ENCODE results near the gene LRRC74A. TPM values are rescaled to one million over a fixed set of nuclear protein-coding genes. Genes with fewer than 3 reads are reported as not detected.

LRRC74A gene
- total and polyA plus RNA-seq, 10 of the 15 experiments (the other 5 are each of a cell fraction or from before 2014, with no cell fraction given) = not detected

GRCh38 chr14:76812422-76813383, 13.5 kb upstream of the LRRC74A start, which contains the start of gene ANGEL1 (continued):
- TF ChIP-seq CEBPB (IDR thresholded peaks at IDR 0.05; ENCODE audit: borderline replicate concordance in 1 of 2, low read depth in 2 of 2, low read length in 2 of 2) (no peak), CREM (IDR thresholded peaks at IDR 0.05; ENCODE audit: low read depth) (peak; percentile 83), BACH1 (IDR thresholded peaks at IDR 0.05; ENCODE audit: borderline replicate concordance) (peak; percentile 73), RCOR1 (conservative IDR thresholded peaks at IDR 0.05; ENCODE audit: low read depth, low read length) (peak; percentile 91; the same call in 1 of the 2 replicates), TCF12 (IDR thresholded peaks at IDR 0.05; ENCODE audit: low read depth, low read length) (peak; percentile 77), BMI1 (IDR thresholded peaks at IDR 0.05; ENCODE audit: borderline replicate concordance) (peak; percentile 99), TAF1 (IDR thresholded peaks at IDR 0.05; ENCODE audit: borderline replicate concordance, low read depth, low read length) (peak; percentile 80), HDGF (IDR thresholded peaks at IDR 0.05) (0 out of 2 replicates have a peak, but pooled peaks have one; percentile 45), BRCA1 (IDR thresholded peaks at IDR 0.05; ENCODE audit: low read depth, low read length) (no peak), MXI1 (IDR thresholded peaks at IDR 0.05; ENCODE audit: low read depth, low read length) (peak; percentile 94), IRF4 (IDR thresholded peaks at IDR 0.05; ENCODE audit: low read depth, low read length) (no peak), MYC (IDR thresholded peaks at IDR 0.05; ENCODE audit: insufficient read depth, insufficient read length, insufficient replicate concordance, low read length, severe bottlenecking) (peak; percentile 54), KAT2A (conservative IDR thresholded peaks at IDR 0.05; ENCODE audit: control insufficient read depth, low read depth, low read length) (no peak), RFX5 (IDR thresholded peaks at IDR 0.05; ENCODE audit: low read depth, low read length) (peak; percentile 81; the same call in 1 of the 2 replicates), STAT3 (IDR thresholded peaks at IDR 0.05; ENCODE audit: low read depth, low read length) (no peak), PML (IDR thresholded peaks at IDR 0.05; ENCODE audit: low read length) (peak; percentile 65; the same call in 1 of the 2 replicates), CEBPZ (IDR thresholded peaks at IDR 0.05; ENCODE audit: low read depth, low read length) (no peak), NR2C1 (IDR thresholded peaks at IDR 0.05) (peak; percentile 51; the same call in 1 of the 2 replicates), ASH2L (IDR thresholded peaks at IDR 0.05; ENCODE audit: borderline replicate concordance, low read depth) (peak; percentile 37; the same call in 1 of the 2 replicates), TARDBP (IDR thresholded peaks at IDR 0.05; ENCODE audit: borderline replicate concordance) (peak; percentile 100), MAX (IDR thresholded peaks at IDR 0.05; ENCODE audit: low read depth, low read length) (peak; percentile 97), RAD21 (IDR thresholded peaks at IDR 0.05; ENCODE audit: insufficient read depth, low read depth, low read length) (no peak), STAT1 (conservative IDR thresholded peaks at IDR 0.05) (no peak; the same call in 1 of the 2 replicates), TCF3 (IDR thresholded peaks at IDR 0.05; ENCODE audit: borderline replicate concordance, insufficient read depth, low read depth, low read length) (0 out of 2 replicates have a peak, but pooled peaks have one; percentile 48), IKZF2 (IDR thresholded peaks at IDR 0.05) (no peak), ETV6 (conservative IDR thresholded peaks at IDR 0.05 in 1 of 2, IDR thresholded peaks at IDR 0.05 in 1 of 2; ENCODE audit: borderline replicate concordance in 1 of 2, low read depth in 1 of 2) (peak in 1 of 2 experiments; percentile 18; a peak in 1 of 4 replicates), KLF5 (IDR thresholded peaks at IDR 0.05; ENCODE audit: partially characterized antibody) (peak; percentile 80), MEF2B (IDR thresholded peaks at IDR 0.05; ENCODE audit: partially characterized antibody, poor library complexity, severe bottlenecking) (peak; percentile 77)
